OCI-LY7 (cell line): Measurements from ENCODE around the gene CDHR5.

Experiments used
- EZH2phosphoT487 ChIP-seq: fragments of 200-600 bp; sonication (generic); IDR thresholded peaks from 2 replicates; pipeline ENCODE4 v1.6.1; 2018; ENCODE audit warnings: low read depth, borderline replicate concordance, mild to moderate bottlenecking, mixed run types, antibody characterized with exemption, low read length, moderate library complexity, mixed read lengths
- TF ChIP-seq, protein P1 (sequence below): fragments of 200-600 bp; sonication (generic); conservative IDR thresholded peaks from 2 replicates; pipeline ENCODE4 v1.5.1; 2014; ENCODE audit warnings: mild to moderate bottlenecking, antibody characterized with exemption, low read length, moderate library complexity, mixed read lengths

DNA sequence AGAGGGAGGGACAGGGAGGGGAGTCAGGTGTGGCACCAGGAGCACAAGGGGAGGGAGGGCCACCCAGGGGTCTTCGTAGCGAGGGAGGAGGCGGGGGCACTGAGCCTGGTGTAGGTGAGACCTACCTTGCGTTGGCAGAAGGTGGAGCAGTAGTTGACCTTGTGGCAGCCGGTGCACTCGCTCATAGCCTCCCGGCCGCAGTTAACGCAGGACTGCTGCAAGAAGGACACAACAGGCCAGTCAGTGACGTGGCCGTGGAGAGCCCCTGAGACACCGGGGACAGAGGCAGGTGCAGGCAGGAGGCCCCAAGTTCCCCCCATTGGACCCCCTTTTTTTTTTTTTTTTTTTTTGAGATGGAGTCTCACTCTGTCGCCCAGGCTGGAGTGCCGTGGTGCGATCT lies 29.1 kb upstream of the CDHR5 start:
- TF ChIP-seq, protein P1, sequence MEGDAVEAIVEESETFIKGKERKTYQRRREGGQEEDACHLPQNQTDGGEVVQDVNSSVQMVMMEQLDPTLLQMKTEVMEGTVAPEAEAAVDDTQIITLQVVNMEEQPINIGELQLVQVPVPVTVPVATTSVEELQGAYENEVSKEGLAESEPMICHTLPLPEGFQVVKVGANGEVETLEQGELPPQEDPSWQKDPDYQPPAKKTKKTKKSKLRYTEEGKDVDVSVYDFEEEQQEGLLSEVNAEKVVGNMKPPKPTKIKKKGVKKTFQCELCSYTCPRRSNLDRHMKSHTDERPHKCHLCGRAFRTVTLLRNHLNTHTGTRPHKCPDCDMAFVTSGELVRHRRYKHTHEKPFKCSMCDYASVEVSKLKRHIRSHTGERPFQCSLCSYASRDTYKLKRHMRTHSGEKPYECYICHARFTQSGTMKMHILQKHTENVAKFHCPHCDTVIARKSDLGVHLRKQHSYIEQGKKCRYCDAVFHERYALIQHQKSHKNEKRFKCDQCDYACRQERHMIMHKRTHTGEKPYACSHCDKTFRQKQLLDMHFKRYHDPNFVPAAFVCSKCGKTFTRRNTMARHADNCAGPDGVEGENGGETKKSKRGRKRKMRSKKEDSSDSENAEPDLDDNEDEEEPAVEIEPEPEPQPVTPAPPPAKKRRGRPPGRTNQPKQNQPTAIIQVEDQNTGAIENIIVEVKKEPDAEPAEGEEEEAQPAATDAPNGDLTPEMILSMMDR, result no peak
- TF ChIP-seq EZH2phosphoT487, result no peak
